K562 (cell line): ENCODE data around the gene ERVW-1. TPM values are rescaled to one million over a fixed set of nuclear protein-coding genes. Genes with fewer than 3 reads are reported as not detected.

Experiments
- ATAC-seq: fragments of 200-7000 bp; cut with Tn5 transposase; 3 replicates; pipeline ENCODE4 v1.9.1; 2020; ENCODE audit warnings: moderate library complexity
- BruUV-seq: library from RNA; stranded (reverse); fragments of 400-500 nt; replicated peaks from 2 replicates; lab custom pipeline; 2021; lab: Mats Ljungman, UMichigan
- CTCF ChIA-PET: fragments of 300-600 bp; formaldehyde crosslinking; extraction: SDS; loops from one replicate; lab custom pipeline; 2021; ENCODE audit warnings: low intra/inter-chr PET ratio; lab: Yijun Ruan, JAX
- POLR2A ChIA-PET: fragments of 300-600, 350-650 bp; sonication (Branson Sonifier 250); formaldehyde crosslinking; extraction: SDS; loops from one replicate; lab custom pipeline; 2021; ENCODE audit warnings: antibody characterized with exemption, inconsistent platforms; lab: Yijun Ruan, JAX
- DNase-seq, 4 experiments: peaks; one replicate each; pipeline versions ENCODE4 v3.0.0 to v3.0.0-alpha.2; 2011 to 2018; ENCODE audit warnings: low spot score in 3 of 4, mixed read lengths in 3 of 4; ENCODE audit errors: extremely low read depth in 1 of 4
- FAIRE-seq: peaks from 2 replicates; lab custom pipeline; 2011; peaks lifted over from hg19 to GRCh38; lab: Jason Lieb, UNC
- H2AFZ ChIP-seq: 2 replicates; pipeline ENCODE4 v1.6.0; 2011; ENCODE audit warnings: low read depth, low read length, control low read depth, inconsistent platforms
- H3K27ac ChIP-seq: fragments of 200-600 bp; 3 replicates; pipeline ENCODE4 v1.8.0; 2011; ENCODE audit warnings: low read depth, mild to moderate bottlenecking, control low read depth, inconsistent platforms, low read length, moderate library complexity, mixed read lengths; ENCODE audit errors: extremely low read depth
- H3K27me3 ChIP-seq, 2 experiments: fragments of 300-600 bp in 1 of 2; 2 replicates in 1 of 2; 3 replicates in 1 of 2; pipeline versions ENCODE4 v1.6.0 to v1.8.0; 2011; ENCODE audit warnings: inconsistent platforms in 2 of 2, low read length in 2 of 2, mild to moderate bottlenecking in 1 of 2, mixed read lengths in 1 of 2, moderate library complexity in 1 of 2; ENCODE audit not compliant: control insufficient read depth in 2 of 2, insufficient read depth in 2 of 2
- H3K36me3 ChIP-seq: fragments of 300-600 bp; 3 replicates; pipeline ENCODE4 v1.8.0; 2011; ENCODE audit warnings: mild to moderate bottlenecking, low read length, inconsistent platforms; ENCODE audit not compliant: control insufficient read depth, insufficient read depth
- H3K4me1 ChIP-seq, 2 experiments: fragments of 200-600 bp in 1 of 2; replicated peaks in 1 of 2; 2 replicates in 1 of 2; 3 replicates in 1 of 2; pipeline versions ENCODE4 v1.5.1 to v1.8.0; 2011; ENCODE audit warnings: inconsistent platforms in 2 of 2, low read length in 2 of 2, mild to moderate bottlenecking in 1 of 2, mixed read lengths in 1 of 2, moderate library complexity in 1 of 2; ENCODE audit not compliant: control insufficient read depth in 2 of 2, insufficient read depth in 2 of 2
- H3K4me2 ChIP-seq: 2 replicates; pipeline ENCODE4 v1.6.1; 2011; ENCODE audit warnings: low read length, control low read depth, inconsistent platforms, mixed read lengths; ENCODE audit not compliant: insufficient read depth
- H3K4me3 ChIP-seq: fragments of 200-600 bp; sonication (generic), shearing (Covaris generic); 2 replicates; pipeline ENCODE4 v1.5.1; 2016; ENCODE audit warnings: control low read depth, inconsistent platforms
- H3K79me2 ChIP-seq: fragments of 200-600 bp; 3 replicates; pipeline ENCODE4 v1.8.0; 2011; ENCODE audit warnings: low read length, inconsistent platforms; ENCODE audit not compliant: control insufficient read depth, insufficient read depth
- H3K9ac ChIP-seq, 2 experiments: 2 replicates each; pipeline versions ENCODE4 v1.6.0 to v1.6.1; 2011; ENCODE audit warnings: low read depth in 2 of 2, low read length in 2 of 2, control low read depth in 1 of 2, inconsistent platforms in 1 of 2, mild to moderate bottlenecking in 1 of 2, mixed read lengths in 1 of 2; ENCODE audit not compliant: insufficient read depth in 1 of 2
- H3K9me1 ChIP-seq: one replicate; pipeline ENCODE4 v1.6.0; 2011; ENCODE audit warnings: inconsistent platforms, mild to moderate bottlenecking, low read length, moderate library complexity; ENCODE audit not compliant: control insufficient read depth, insufficient read depth
- H3K9me3 ChIP-seq: replicated peaks from 2 replicates; pipeline ENCODE4 v1.5.1; 2011; ENCODE audit warnings: low read depth, low read length, inconsistent platforms; ENCODE audit not compliant: control insufficient read depth, insufficient read depth
- H4K20me1 ChIP-seq: replicated peaks from 2 replicates; pipeline ENCODE4 v1.6.1; 2011; ENCODE audit warnings: low read length, inconsistent platforms, mixed read lengths; ENCODE audit not compliant: control insufficient read depth, insufficient read depth
- FOXA3 ChIP-seq, 2 experiments: fragments of 450-650 bp in 1 of 2; sonication (generic) in 1 of 2; formaldehyde crosslinking; IDR thresholded peaks in 1 of 2; conservative IDR thresholded peaks in 1 of 2; 2 replicates each; pipeline versions ENCODE4 v1.4.0 to v1.8.0; 2020 to 2022; ENCODE audit warnings: mild to moderate bottlenecking in 2 of 2, missing genetic modification reagents in 1 of 2
- KLF16 ChIP-seq: IDR thresholded peaks from 2 replicates; pipeline ENCODE4 v1.6.1; 2016; ENCODE audit warnings: antibody characterized with exemption
- MYBL2 ChIP-seq, 2 experiments: fragments of 450-650 bp in 1 of 2; sonication (generic) in 1 of 2; formaldehyde crosslinking in 1 of 2; IDR thresholded peaks; 2 replicates each; pipeline versions ENCODE4 v1.6.1 to v1.8.1; 2017 to 2022; ENCODE audit warnings: borderline replicate concordance in 1 of 2, inconsistent platforms in 1 of 2, low read depth in 1 of 2, mild to moderate bottlenecking in 1 of 2, missing genetic modification reagents in 1 of 2, moderate library complexity in 1 of 2
- PKNOX1 ChIP-seq: fragments of 450-650 bp; IDR thresholded peaks from 2 replicates; pipeline ENCODE4 v1.6.1; 2016
- POLR2AphosphoS5 ChIP-seq: IDR thresholded peaks from 2 replicates; pipeline ENCODE4 v1.6.1; 2011; ENCODE audit warnings: mild to moderate bottlenecking, low read depth, low read length, moderate library complexity; ENCODE audit not compliant: control insufficient read depth, insufficient read depth
- ZNF583 ChIP-seq: fragments of 250-450 bp; sonication (Bioruptor Pico); IDR thresholded peaks from 2 replicates; pipeline ENCODE4 v1.4.0; 2020
- WGBS: fragments of 100-300 bp; shearing (Covaris generic); methylation state at CpG from one replicate; pipeline ENCODE4 v1.1.6; 2016; ENCODE audit warnings: low coverage, mixed read lengths; ENCODE audit not compliant: insufficient coverage; ENCODE audit errors: missing lambda C conversion rate; 5-methylcytosine and 5-hydroxymethylcytosine counted together
- in situ Hi-C: fragments of 300-500 bp; cut with MboI; formaldehyde crosslinking; loops from 4 replicates; pipeline ENCODE4 v1.15.0; 2018; ENCODE audit warnings: inconsistent platforms, mixed read lengths
- intact Hi-C: fragments of 100-400 bp; cut with micrococcal nuclease; formaldehyde crosslinking; loops from 2 replicates; pipeline ENCODE4 v1.14.2; 2022
- polyA plus RNA-seq, 8 experiments: library from polyadenylated mRNA; depleted of rRNA in 4 of 8; stranded (reverse) in 5 of 8; unstranded in 3 of 8; fragments of >200 nt; fragmentation: Nextera tagmentation in 2 of 8; fragmentation: Illumina TruSeq in 1 of 8; extraction: Ambion mirVana in 2 of 8; extraction: Trizol in 1 of 8; gene quantifications; 2 replicates each; pipeline versions ENCODE4 v1.2.1 to v1.2.3, GENCODE V29; 2011 to 2014; ENCODE audit warnings: inconsistent platforms in 1 of 8, missing spikeins in 1 of 8
- total RNA-seq, 7 experiments: library from RNA; depleted of rRNA in 6 of 7; stranded (reverse); fragments of >200 nt in 6 of 7; fragmentation: Illumina TruSeq in 2 of 7; extraction: Trizol in 2 of 7; gene quantifications; 2 replicates each; pipeline versions ENCODE4 v1.2.1 to v1.2.3, GENCODE V29; 2011 to 2021; ENCODE audit warnings: low replicate concordance in 1 of 7

Gene ERVW-1
- total and polyA plus RNA-seq, 9 of the 15 experiments (the other 6 are each of a cell fraction or from before 2014, with no cell fraction given): not detected

- TF ChIP-seq PKNOX1 (no peak), KLF16 (no peak), MYBL2 (IDR thresholded peaks at IDR 0.05; ENCODE audit: low read depth) (no peak), MYBL2 (CRISPR knock-in tag; IDR thresholded peaks at IDR 0.05; ENCODE audit: borderline replicate concordance) (no peak), ZNF583 (no peak)
Measured at GRCh38 chr7:92460510-92460909, 17.2 kb downstream of the ERVW-1 start (continued).

GRCh38 chr7:92460109-92460508 is 17.6 kb downstream of the ERVW-1 start:
- Histone ChIP-seq H3K9me1 (no peaks in the 10 kb centered on the region), H3K9me3 (no peaks in the 10 kb centered on the region), H4K20me1 (no peaks in the 10 kb centered on the region), H3K4me2 (no peak overlapping the region), H3K9ac (no peak overlapping the region), H3K4me3 (no peak overlapping the region), H2AFZ (no peak overlapping the region), H3K27me3 (no peaks in the 10 kb centered on the region), H3K27ac (no peak overlapping the region), H3K4me1 (peaks cover 0 to 4% of the 10 kb centered on the region in 2 experiments; a peak in 2 of 5 replicates), H3K79me2 (no peaks in the 10 kb centered on the region), H3K36me3 (peaks cover 29% of the 10 kb centered on the region)
- ATAC-seq (no peak), DNase-seq (no peak), FAIRE-seq (no peak)
- intact Hi-C loops: loop anchor here (2.0 kb wide), 1 partner anchor 579 kb away; the partner anchor contains the start of gene MTERF1
- ChIA-PET POLR2A (interaction anchor here (1.4 to 2.0 kb wide), 2 partner anchors 9 to 12 kb away, joined by 5 to 15 read pairs; partner anchors contain the start of gene GATAD1), CTCF (interaction anchor here (1.0 kb wide), 1 partner anchor 580 kb away, joined by 4 read pairs; the partner anchor contains the start of gene MTERF1)
- in situ Hi-C loops: no loop called here
- 81% methylated on average over 2 of the region's 2 CpGs for WGBS
- TF ChIP-seq FOXA3 (CRISPR knock-in tag; conservative IDR thresholded peaks at IDR 0.05 in 1 of 2, IDR thresholded peaks at IDR 0.05 in 1 of 2): no peak
- 0 out of 2 replicates have a peak, but pooled peaks have one; percentile 19 for TF ChIP-seq POLR2AphosphoS5
- no TSS peak for BruUV-seq
